Activated T-cell treated with anti-CD3 and anti-CD28 coated beads for 48 hours (primary cell): ENCODE results near the gene FGD3.
"Not testable (repeated sequence)": the region's sequence is repeated elsewhere in the genome, so short reads cannot be mapped to it uniquely, and the experiment has no call there.

Source experiments
- DNase-seq: peaks from one replicate; pipeline ENCODE4 v3.0.0-alpha.2; 2020; ENCODE audit warnings: low read depth

FGD3 gene

DNA sequence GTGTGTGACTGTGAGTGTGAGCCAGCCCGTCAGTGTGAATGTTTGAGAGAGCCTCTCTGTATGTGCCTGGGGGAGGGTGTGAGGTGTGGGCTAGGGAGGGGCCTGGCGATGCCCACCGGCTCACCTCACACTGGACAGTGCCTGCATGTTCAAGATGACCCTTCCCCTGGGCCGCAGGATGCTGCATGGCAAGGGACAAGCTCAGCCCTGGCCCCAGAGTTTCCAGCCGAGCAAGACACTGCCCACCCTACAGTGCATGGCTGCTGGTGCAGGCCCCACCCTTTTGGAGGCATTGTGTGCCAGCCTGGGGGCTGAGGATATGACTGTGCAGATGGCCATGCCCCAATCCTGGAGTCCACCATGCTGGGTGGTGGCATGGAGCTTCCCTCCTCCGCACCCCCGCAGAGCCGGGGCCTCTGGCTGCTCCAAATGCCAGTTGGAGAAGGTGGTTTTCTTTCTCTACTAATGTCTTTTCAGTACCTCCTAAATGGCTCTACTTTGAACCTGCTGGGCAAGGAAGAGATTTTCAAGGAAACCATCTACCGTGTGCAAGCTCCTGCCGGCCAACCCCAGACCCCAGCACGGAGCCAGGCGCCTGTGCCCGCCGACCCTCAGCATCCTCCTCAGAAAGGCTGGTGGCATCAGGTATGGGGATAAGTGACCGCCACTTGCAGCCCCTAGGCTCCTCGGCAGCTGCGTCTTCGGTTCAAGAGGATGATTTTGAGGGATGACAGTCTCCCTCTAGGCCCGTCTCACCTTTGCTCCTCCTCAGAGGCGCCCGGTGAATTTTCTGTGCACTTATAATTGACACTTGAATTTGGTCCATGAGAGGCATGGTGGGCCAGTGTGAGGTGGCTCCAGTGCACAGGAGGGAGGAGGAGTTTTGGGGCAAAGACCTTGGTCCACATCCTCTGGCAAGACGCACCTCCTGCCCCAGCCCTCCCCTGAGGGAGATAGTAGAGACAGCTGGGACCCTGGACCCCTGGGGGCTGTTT is 27.7 kb downstream of the FGD3 start:
- DNase-seq, result no peak

DNA sequence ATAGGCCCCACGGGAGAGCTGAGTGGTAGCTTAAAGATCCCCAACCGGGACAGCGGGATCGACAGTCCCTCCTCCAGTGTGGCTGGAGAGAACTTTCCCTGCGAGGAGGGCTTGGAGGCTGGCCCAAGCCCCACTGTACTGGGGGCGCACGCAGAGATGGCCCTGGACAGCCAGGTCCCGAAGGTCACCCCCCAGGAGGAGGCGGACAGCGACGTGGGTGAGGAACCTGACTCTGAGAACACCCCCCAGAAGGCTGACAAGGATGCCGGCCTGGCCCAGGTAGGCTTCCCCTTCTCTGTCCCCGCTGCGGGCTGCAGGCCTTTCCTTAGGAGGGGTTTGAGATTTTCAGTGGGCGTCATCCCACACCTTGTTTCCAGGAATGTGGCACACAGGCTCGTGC is 29.1 kb downstream of the FGD3 start:
- no peak for DNase-seq

DNA sequence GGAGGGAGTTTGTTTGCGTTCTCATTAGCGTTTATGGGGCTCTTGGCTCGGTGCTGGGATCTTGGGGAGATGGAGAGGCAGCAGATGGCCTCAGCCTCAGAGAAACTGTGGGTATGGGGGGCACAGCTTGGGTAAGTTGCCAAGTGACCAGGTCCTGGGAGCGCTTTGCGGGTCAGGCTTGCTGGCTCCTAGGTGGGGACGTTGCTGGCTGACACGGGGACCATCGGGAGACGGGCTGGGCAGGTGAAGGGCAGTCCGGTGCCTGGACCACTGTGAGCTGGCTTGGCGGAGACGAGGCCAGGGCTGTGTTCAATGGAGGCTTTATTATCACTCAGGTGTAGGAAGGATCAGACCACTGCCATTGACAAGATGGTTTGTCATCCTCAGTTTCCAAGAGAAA is 30.0 kb downstream of the FGD3 start:
- DNase-seq, result no peak

DNA sequence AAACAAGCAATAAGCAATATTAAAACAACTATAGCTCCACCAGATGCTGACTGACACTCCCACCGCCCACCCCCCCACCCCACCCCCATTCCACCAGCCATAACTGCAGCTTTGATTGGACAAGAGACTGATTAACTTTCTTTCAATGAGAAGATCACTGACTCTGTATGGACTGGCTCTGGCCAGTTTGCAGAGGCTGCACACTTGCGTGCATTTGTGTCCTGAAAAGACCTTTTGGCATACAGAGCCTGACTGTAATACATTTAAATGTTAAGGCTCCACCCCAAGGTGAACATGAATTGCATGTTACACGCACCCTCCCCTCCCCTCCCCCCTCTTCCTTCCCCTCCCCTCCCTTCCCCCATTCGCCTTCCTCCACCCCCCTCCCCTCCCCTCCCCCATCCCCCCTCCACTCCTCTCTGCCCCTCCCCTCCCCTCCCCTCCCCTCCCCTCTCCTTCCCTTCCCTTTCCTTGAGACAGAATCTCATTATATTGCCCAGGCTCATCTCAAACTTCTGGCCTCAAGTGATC is 31.1 kb downstream of the FGD3 start:
- DNase-seq, result no peak

DNA sequence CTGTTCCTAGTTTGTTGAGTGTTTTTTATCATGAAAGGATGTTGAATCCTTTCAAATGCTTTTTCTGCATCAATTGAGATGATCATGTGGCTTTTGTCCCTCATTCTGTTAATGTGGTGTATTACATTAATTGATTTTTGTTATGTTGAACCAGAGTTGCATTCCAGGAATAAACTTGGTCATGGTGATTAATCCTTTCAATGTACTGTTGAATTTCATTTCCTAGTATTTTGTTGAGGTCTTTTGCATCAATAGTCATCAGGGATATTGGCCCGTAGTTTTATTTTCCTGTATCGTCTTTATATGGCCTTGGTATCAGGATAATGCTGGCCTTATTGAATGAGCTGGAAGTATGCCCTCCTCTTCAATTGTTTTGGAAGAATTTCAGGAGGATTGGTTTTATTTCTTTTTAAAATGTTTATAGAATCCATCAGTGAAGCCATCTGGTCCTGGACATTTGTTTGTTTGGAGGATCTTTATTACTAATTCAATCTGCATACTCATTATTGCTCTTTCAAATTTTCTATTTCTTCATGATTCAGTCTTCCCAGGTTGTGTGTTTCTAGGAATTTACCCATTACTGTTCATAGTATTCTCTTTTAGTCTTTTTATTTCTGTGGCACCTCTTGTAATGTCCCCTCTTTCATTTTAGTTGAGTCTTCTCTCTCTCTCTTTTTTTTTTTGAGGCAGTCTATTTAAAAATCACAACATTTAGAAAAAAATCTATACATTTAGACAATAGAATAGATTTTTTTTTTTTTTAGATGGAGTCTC is 32.1 kb downstream of the FGD3 start:
- DNase-seq, result no peak

DNA sequence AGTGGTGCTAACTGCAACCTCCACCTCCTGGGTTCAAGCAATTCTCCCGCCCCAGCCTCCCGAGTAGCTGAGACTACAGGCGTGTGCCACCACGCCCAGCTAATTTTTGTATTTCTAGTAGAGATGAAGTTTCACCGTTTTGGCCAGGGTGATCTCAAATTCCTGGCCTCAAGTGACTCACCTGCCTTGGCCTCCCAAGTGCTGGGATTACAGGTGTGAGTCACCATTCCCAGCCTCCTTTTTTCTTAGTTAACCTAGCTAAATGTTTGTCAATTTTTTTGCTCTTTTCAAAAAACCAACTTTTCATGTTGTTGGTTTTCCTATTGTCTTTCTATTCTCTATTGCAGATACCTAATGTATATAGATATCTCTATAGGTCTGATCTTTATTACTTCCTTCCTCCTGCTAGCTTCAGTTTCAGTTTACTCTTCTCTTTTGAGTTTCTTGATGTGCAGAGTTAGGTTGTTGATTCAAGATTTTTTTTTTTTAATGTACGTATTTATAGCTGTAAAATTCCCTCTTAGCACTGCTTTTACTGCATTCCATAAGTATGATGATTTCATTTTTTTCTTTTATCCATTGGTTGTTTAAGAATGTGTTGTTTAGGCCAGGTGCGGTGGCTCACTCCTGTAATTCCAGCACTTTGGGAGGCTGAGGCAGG is 32.9 kb downstream of the FGD3 start:
- no peak for DNase-seq

DNA sequence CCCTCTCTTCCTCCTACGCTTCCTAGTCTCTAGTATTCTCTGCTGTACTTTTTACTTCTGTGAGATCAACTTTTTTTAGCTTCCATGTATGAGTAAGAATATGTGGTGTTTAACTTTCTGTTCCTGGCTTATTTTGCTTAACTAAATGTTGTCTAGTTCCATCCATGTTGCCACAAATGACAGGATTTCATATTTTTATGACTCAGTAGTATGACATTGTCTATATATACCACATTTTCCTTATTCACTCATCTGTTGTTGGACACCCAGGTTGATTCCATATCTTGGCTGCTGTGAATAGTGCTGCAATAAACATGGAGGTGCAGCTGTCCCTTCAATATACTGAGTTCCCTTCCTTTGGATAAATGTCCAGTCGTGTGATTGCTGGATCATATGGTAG is 34.8 kb downstream of the FGD3 start:
- DNase-seq, result no peak

DNA sequence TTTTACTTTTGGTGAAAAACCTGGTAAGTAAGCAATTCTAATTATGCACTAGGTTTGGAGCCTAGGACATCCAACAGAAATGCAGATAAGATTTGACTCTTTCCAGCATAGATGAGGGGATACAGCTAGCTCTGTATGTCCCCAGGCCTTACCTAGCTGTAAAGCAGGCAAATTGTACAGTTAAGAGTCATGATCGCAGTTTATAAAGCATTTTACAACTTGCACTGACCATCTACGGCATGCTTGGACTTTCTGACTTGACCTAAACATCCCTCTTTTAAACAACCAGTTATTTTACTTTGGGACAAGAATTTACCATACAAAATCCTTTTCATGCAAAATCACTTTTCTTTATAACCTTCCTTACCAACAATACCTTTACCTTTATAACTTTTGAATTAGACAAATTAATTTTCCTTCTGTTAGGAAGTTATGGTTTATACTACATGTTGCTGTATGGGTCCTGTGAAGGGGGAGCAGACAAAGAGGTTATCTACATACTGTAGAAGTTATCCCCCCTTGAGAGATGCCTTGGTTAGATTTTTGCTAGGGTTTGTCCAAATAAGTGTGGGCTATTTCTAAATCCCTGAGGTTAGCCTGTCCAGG is 36.8 kb downstream of the FGD3 start:
- no peak for DNase-seq

DNA sequence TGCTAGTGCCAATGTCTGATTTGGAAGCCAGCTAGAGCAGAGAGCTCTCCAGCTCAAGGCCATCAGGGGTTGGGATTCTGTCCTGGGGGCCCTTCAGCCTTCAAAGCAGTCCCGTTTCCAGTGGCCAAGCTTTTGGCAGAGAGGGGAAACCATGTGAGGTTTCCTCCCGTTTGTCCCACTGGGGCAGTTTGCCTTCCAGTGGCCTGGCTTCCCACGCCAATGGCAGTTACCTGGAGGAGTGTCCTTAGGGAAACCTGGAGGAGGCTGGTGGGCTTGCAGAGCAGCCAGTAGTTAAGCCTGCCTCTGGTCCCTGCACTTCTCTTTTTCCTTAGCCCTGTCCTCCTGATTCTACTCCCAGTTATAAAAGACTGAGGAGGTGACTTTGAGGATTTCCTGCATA is 37.7 kb downstream of the FGD3 start:
- no peak for DNase-seq

DNA sequence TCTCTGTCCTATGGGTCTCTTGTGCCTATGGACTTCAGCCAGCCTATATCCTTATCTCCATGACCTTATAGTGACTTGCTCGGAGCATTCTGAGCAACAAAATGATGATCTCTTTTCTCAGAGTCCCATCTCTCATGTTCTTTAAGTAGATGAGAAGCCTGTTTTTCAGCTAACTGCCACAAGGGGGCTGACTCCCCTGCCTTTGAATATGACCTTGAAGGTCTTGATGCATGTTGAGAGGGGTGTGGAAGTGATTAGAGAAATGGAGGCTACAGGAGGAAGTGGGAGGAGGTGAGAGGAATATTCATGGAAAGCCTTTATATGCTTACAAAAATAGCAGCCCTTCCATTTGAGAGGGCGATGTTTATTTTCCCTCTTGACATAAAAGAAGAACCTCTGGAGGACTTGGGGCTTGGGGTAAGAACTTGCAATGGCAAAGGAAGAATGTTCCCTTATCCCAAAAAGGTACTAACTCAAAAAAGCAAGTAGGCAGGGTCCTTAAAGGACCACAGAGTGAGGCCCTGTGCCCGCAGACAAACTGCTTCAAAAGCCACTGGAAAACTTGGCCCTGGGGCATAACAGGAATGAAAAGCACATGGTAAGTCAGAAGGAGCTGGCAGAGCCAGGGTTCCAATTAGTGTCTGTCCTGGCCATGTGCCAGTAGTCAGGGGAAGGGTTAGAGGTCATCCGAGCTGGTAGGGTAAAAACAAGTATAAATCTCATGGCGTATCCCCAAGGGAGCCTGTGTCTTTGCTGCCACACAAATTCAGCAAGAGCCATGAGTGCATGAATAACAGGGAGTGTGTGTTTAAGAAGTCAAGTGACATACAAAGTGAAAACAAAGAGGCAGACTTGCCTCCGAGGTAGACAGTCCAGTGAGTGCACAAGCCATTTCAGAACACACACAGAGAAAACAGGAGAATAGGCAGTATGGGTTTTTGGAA is 39.1 kb downstream of the FGD3 start:
- no peak for DNase-seq

DNA sequence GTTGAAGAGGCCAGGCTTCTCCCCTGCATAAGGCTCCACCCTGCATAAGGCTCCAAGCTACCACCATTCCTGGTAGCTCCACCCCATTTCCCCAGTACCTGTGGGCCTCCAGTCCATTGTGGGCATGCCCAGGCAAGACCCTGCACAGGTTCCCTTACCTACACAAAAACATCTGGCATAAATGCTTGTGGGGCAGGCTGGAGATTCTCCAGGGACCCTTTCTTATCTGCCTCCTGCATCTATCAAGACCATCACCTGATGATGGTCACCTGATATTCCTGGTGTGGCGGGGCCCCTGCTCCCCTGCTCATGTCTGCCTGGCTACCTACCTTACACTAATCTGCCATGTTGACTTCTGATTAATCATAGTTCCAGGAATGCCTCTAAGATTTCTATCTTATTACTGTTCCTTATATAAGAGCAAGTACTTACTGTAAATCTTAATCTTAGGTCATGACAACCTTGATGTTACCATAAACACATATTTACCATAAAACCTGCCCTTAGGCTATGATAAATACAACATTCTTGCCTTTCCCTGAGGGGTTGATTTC is 41.0 kb downstream of the FGD3 start:
- no peak for DNase-seq

DNA sequence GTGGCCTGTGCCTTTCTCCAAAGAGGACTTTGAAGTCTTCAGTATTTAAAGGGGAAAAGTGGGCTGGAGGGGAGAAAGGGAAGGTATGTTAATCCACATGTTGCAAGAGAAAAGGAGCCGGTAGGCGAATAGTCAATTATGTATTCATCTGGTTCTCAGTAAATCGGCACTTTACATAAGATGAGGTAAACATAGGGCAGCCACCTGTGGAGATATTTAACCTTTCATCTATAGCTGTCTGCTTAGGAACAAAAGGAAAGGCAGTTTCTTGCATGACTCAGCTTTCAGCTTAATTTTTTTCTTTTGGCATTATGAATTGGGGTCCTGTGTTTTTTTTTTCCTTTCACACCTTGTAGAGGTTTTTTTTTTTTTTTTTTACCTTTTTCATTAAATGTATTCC is 42.2 kb downstream of the FGD3 start:
- no peak for DNase-seq

DNA sequence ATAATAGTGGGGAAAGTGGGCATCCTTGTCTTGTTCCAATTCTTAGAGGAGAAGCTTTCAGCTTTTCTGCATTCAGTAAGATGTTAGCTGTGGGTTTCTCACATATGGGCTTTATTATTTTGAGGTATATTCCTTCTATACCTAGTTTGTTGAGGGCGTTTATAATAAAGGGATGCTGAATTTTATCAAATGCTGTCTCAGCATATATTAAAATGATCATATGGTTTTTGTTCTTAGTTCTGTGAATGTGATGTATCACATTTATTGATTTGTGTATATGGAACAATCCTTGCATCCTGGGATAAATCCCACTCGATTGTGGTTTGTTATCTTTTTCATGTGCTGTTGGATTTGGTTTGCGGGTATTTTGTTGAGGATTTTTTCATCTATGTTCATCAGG is 43.1 kb downstream of the FGD3 start:
- DNase-seq, result no peak

DNA sequence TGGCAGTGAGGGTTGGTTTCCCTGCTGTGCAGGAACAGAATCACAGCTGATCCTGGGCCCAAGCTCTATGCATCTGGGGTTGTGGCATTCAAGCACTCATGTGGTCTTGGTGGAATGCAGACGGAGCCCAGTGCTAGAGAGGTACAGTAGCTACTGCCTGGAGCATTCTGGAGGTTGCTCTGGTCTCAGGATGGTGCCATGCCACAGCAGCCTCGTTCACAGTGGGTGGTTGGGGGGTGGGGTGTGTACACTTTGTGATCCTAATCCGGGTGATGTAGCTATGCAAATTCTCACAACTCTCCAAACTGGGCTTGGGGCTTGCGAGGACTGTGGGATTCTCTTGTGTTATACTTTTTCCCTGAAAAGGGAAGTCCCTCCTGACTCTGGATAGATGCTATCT is 45.2 kb downstream of the FGD3 start:
- no peak for DNase-seq

DNA sequence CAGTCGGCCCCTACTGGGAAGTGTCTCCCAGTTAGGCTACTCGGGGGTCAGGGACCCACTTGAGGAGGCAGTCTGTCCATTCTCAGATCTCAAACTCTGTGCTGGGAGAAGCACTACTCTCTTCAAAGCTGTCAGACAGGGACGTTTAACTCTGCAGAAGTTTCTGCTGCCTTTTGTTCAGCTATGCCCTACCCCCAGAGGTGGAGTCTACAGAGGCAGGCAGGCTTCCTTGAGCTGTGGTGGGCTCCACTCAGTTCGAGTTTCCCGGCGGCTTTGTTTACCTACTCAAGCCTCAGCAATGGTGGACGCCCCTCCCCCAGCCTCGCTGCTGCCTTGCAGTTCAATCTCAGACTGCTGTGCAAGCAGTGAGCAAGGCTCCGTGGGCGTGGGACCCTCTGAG is 51.5 kb downstream of the FGD3 start:
- not testable (repeated sequence) for DNase-seq

DNA sequence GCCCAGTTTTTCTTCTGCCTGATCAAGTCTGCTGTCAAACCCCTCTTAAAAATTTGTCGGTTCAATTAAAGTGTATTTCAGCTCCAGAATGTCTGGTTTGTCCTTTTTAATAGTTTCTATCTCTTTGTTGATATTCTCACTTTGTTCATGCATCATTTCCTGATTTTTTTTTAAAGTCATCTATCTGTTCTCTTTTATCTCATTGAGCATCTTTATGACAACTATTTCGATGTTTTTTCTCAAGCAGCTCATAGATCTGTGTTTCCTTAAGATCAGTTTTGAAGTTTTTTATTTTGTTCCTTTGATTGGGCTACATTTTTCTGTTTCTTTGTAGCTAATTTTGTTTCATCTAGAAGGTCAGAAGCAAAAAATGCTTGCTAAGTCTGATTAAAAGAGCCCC is 53.7 kb downstream of the FGD3 start:
- DNase-seq, result no peak

DNA sequence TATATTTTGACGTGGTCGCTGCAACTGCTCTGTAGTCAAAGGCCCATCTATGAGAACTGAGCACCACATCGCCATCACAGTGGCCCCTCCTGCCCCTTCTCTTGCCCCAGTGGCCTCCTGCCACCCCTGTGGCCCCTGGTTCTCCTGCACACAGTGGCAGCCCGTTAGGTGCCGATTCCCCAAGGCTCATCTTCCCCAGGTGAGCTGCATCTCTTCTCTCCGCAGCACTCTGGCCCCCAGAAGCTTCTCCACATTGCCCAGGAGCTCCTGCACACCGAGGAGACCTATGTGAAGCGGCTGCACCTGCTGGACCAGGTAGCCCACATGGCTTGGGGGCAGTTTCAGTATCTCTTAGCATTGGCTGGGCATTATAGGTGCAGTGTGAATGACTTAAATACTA is 55.4 kb downstream of the FGD3 start:
- no peak for DNase-seq

DNA sequence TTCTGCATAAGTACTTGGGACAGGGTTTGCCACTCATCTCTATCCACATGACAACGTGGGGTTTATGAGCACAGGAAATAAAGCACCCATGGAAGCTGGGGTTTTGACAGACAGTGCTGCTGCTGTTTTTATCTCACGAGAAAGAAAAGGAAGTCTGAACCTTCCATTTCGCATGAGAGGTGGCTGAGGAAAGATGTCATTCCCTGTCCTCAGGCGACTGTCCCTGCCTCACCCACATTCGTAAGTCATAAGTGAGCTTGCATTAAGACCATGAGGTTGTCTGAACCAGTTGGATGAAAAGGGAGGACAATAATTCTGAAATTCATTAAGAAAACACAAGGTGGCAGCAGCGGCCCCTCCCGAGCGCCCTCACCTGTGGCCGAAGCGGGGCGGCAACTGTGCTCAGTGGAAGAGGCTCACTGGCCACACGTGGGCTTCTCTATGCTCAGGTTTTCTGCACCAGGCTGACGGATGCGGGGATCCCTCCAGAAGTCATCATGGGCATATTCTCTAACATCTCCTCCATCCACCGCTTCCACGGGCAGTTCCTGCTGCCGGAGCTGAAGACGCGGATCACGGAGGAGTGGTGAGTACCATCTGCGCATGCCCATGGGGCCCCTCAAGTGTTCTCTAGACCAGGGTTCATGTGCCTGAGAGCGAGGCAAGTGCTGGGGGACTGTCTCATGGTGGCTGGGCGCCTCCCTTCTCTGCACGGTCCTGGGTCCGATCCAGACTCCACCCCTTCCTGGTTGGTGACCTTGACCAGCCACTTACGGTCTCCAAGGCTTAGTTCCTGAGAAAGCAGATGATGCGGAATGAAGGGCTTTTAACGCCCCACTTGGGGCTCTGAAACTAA is 56.5 kb downstream of the FGD3 start:
- peak; percentile 48 for DNase-seq

DNA sequence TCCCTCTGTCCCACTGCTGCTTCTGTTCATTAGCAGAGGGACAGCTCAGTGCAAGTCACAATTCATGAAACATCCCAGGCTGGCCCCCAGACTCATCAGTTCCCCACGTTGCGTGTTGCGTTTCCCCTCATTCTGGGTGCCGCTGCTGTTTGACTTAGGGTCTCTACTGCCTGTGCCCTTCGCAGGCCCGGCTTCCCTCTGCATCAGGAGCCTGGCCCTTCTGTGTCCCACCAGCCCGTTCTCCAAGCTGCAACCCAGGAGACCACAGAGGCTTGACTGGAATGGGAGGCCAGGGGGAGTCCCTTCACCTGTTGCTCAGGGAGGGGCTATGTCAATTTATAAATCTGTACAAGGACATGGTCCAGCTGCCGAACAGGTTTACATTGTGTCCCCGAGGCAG is 57.2 kb downstream of the FGD3 start:
- DNase-seq, result no peak

DNA sequence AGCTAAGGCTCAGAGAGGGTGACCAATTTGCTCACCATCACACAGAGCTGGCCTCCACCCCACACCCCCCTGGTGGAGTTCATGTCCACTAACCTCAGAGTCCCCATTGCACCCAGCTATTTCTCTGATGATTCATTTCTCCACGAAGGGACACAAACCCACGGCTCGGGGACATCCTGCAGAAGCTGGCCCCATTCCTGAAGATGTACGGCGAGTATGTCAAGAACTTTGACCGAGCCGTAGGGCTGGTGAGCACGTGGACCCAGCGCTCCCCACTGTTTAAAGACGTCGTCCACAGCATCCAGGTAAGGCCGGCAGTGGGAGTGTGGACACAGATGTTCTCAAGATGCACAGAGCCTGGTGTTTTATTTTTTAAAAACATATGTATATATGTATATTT is 58.6 kb downstream of the FGD3 start:
- DNase-seq, result no peak
